Neural progenitor cell (in vitro differentiated cells): ENCODE data around the gene ZNG1A.
"Not testable (repeated sequence)": the region's sequence is repeated elsewhere in the genome, so short reads cannot be mapped to it uniquely, and the experiment has no call there.

ENCODE experiments used
- CTCF ChIP-seq: fragments of 200-600 bp; sonication (generic); IDR thresholded peaks from 2 replicates; pipeline ENCODE4 v1.5.1; 2017; ENCODE audit warnings: antibody characterized with exemption, mild to moderate bottlenecking
- EZH2 ChIP-seq: fragments of 200-600 bp; sonication (generic); IDR thresholded peaks from 2 replicates; pipeline ENCODE4 v1.6.1; 2017; ENCODE audit warnings: antibody characterized with exemption, mild to moderate bottlenecking, moderate library complexity
- EZH2phosphoT487 ChIP-seq: fragments of 200-600 bp; sonication (generic); IDR thresholded peaks from 2 replicates; pipeline ENCODE4 v1.6.1; 2017; ENCODE audit warnings: antibody characterized with exemption

DNA sequence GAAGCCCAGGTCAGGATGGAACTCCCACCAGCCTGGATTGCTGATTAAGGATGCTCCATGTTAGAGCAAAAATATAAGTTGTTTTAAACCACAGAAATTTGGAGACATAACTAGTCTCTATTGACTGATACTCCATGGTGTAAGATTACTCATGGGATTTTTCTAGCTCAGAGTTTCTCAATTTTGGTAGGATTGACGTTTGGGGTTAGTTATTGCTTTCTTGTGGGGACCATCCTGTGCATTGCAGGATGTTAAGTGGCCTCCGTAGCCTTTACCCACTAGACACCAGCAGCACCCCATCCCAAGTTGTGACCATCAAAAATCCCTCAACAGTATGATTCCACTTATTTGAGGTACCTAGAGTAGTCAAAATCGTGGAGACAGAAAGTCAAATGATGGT is 80.1 kb downstream of the ZNG1A start:
- not testable (repeated sequence) for TF ChIP-seq CTCF, EZH2, EZH2phosphoT487
